ENCODE measurements around the gene ICA1. TPM values are rescaled to one million over a fixed set of nuclear protein-coding genes. Genes with fewer than 3 reads are reported as not detected.
"Not testable (repeated sequence)": the region's sequence is repeated elsewhere in the genome, so short reads cannot be mapped to it uniquely, and the experiment has no call there.

The ICA1 gene
- 49.8 TPM for total RNA-seq

GRCh38 chr7:8261711-8262695 is at the start of gene ICA1:
Gene ICA1, minus strand, starts transcription at chr7:8262167. Its CDS starts 26,241 bp downstream, at chr7:8235926.
- peak; percentile 65 for DNase-seq

- no peak for DNase-seq
These were observed 48.9 kb upstream of the ICA1 start for GRCh38 chr7:8310876-8311275.

- DNase-seq, result no peak
These were observed 43.8 kb upstream of the ICA1 start for GRCh38 chr7:8305625-8306388.

GRCh38 chr7:8305104-8305503 is 43.1 kb upstream of the ICA1 start:
- no peak for DNase-seq

- no peak for DNase-seq
These were observed 42.0 kb upstream of the ICA1 start for GRCh38 chr7:8303904-8304528.

- DNase-seq, result not testable (repeated sequence)
These were observed 35.1 kb upstream of the ICA1 start for GRCh38 chr7:8297023-8297422.

- no peak for DNase-seq
These were observed 34.3 kb upstream of the ICA1 start for GRCh38 chr7:8296362-8296659.

GRCh38 chr7:8295638-8296361 is 33.8 kb upstream of the ICA1 start:
- DNase-seq, result peak; percentile 2

- DNase-seq, result no peak
These were observed 29.6 kb upstream of the ICA1 start for GRCh38 chr7:8291397-8292141.

- DNase-seq, result no peak
These were observed 28.8 kb upstream of the ICA1 start for GRCh38 chr7:8290645-8291308.

- no peak for DNase-seq
These were observed 24.2 kb upstream of the ICA1 start for GRCh38 chr7:8286118-8286517.

GRCh38 chr7:8285155-8285554 is 23.2 kb upstream of the ICA1 start:
- no peak for DNase-seq

GRCh38 chr7:8284606-8285005 is 22.6 kb upstream of the ICA1 start:
- DNase-seq, result no peak

GRCh38 chr7:8283968-8284367 is 22.0 kb upstream of the ICA1 start:
- DNase-seq, result no peak

GRCh38 chr7:8282871-8283270 is 20.9 kb upstream of the ICA1 start:
- no peak for DNase-seq

GRCh38 chr7:8282162-8282561 is 20.2 kb upstream of the ICA1 start:
- no peak for DNase-seq

GRCh38 chr7:8278183-8278582 is 16.2 kb upstream of the ICA1 start:
- DNase-seq, result no peak

GRCh38 chr7:8277394-8277982 is 15.5 kb upstream of the ICA1 start:
- DNase-seq, result no peak

- no peak for DNase-seq
These were observed 12.6 kb upstream of the ICA1 start for GRCh38 chr7:8274589-8274988.

GRCh38 chr7:8271960-8272359 is 10.0 kb upstream of the ICA1 start:
- DNase-seq, result no peak

GRCh38 chr7:8263048-8263447 is 1.1 kb upstream of the ICA1 start:
- DNase-seq, result no peak

Data from occipital lobe (tissue), 2 donors.